IMR-90 (cell line): ENCODE measurements around the gene MFNG. TPM values are rescaled to one million over a fixed set of nuclear protein-coding genes. Genes with fewer than 3 reads are reported as not detected.

Experiments used
- ATAC-seq: fragments of 200-7000 bp; cut with Tn5 transposase; 2 replicates; pipeline ENCODE4 v1.9.1; 2020; ENCODE audit warnings: low read depth, mild to moderate bottlenecking, moderate library complexity
- BruUV-seq: library from RNA; stranded (reverse); fragments of 400-500 nt; replicated peaks from 2 replicates; lab custom pipeline; 2021; lab: Mats Ljungman, UMichigan
- CTCF ChIA-PET: fragments of 300-600 bp; formaldehyde crosslinking; extraction: SDS; loops from one replicate; lab custom pipeline; 2021; ENCODE audit warnings: antibody characterized with exemption; lab: Yijun Ruan, JAX
- POLR2A ChIA-PET: fragments of 300-600 bp; sonication (Branson Sonifier 250); formaldehyde crosslinking; loops from one replicate; lab custom pipeline; 2022; ENCODE audit warnings: antibody characterized with exemption; ENCODE audit not compliant: unreplicated experiment; lab: Charles Lee
- DNase-seq: peaks from one replicate; pipeline ENCODE4 v3.0.0; 2013
- H2AFZ ChIP-seq: replicated peaks from 2 replicates; pipeline ENCODE3; 2013; ENCODE audit warnings: low read length, mild to moderate bottlenecking; ENCODE audit not compliant: poor library complexity
- H2AK5ac ChIP-seq: 2 replicates; pipeline ENCODE4 v1.6.1; 2013; ENCODE audit warnings: low read depth, low read length, inconsistent platforms
- H2AK9ac ChIP-seq: replicated peaks from 2 replicates; pipeline ENCODE3; 2013; ENCODE audit warnings: mild to moderate bottlenecking, low read depth, low read length, moderate library complexity; ENCODE audit not compliant: poor library complexity
- H2BK120ac ChIP-seq: 2 replicates; pipeline ENCODE4 v1.6.1; 2013; ENCODE audit warnings: low read depth, low read length, inconsistent platforms
- H2BK15ac ChIP-seq: 3 replicates; pipeline ENCODE4 v1.6.1; 2013; ENCODE audit warnings: low read depth, low read length, inconsistent platforms
- H2BK20ac ChIP-seq: 2 replicates; pipeline ENCODE4 v1.6.1; 2013; ENCODE audit warnings: low read depth, mild to moderate bottlenecking, inconsistent platforms, low read length, moderate library complexity
- H2BK5ac ChIP-seq: 2 replicates; pipeline ENCODE4 v1.6.1; 2013; ENCODE audit warnings: mild to moderate bottlenecking, low read depth, low read length, inconsistent platforms; ENCODE audit not compliant: poor library complexity, severe bottlenecking
- H3K14ac ChIP-seq: replicated peaks from 2 replicates; pipeline ENCODE4 v1.6.1; 2013; ENCODE audit warnings: low read depth, low read length, inconsistent platforms
- H3K18ac ChIP-seq: 2 replicates; pipeline ENCODE4 v1.6.1; 2013; ENCODE audit warnings: low read depth, low read length, control low read depth
- H3K23ac ChIP-seq: 2 replicates; pipeline ENCODE4 v1.6.1; 2013; ENCODE audit warnings: low read depth, low read length, inconsistent platforms
- H3K27ac ChIP-seq: 2 replicates; pipeline ENCODE4 v1.5.1; 2013; ENCODE audit warnings: mild to moderate bottlenecking, control low read depth, low read length; ENCODE audit not compliant: insufficient read depth
- H3K27me3 ChIP-seq: 2 replicates; pipeline ENCODE4 v1.6.1; 2013; ENCODE audit warnings: low read length; ENCODE audit not compliant: control insufficient read depth, insufficient read depth
- H3K36me3 ChIP-seq: 2 replicates; pipeline ENCODE4 v1.6.1; 2013; ENCODE audit warnings: low read length, mixed read lengths; ENCODE audit not compliant: control insufficient read depth, insufficient read depth
- H3K4ac ChIP-seq: 2 replicates; pipeline ENCODE4 v1.6.1; 2013; ENCODE audit warnings: low read depth, low read length, inconsistent platforms
- H3K4me1 ChIP-seq: 2 replicates; pipeline ENCODE4 v1.6.1; 2013; ENCODE audit warnings: low read length, mixed read lengths; ENCODE audit not compliant: control insufficient read depth, insufficient read depth
- H3K4me2 ChIP-seq: 2 replicates; pipeline ENCODE4 v1.6.1; 2013; ENCODE audit warnings: low read depth, mild to moderate bottlenecking, control low read depth, low read length, moderate library complexity
- H3K4me3 ChIP-seq: 2 replicates; pipeline ENCODE4 v1.5.1; 2013; ENCODE audit warnings: low read depth, mild to moderate bottlenecking, control low read depth, low read length, moderate library complexity; ENCODE audit not compliant: insufficient read depth
- H3K56ac ChIP-seq: 2 replicates; pipeline ENCODE4 v1.6.1; 2013; ENCODE audit warnings: low read length, inconsistent platforms; ENCODE audit not compliant: insufficient read depth; ENCODE audit errors: extremely low read depth
- H3K79me1 ChIP-seq, 2 experiments: 2 replicates each; pipeline ENCODE4 v1.6.1; 2013; ENCODE audit warnings: low read length in 2 of 2, inconsistent platforms in 1 of 2, low read depth in 1 of 2
- H3K9ac ChIP-seq: 2 replicates; pipeline ENCODE4 v1.6.1; 2013; ENCODE audit warnings: low read depth, low read length, control low read depth
- H3K9me1 ChIP-seq: 2 replicates; pipeline ENCODE4 v1.6.1; 2013; ENCODE audit warnings: low read length, inconsistent platforms; ENCODE audit not compliant: insufficient read depth
- H3K9me3 ChIP-seq: 2 replicates; pipeline ENCODE4 v1.6.1; 2013; ENCODE audit warnings: low read length; ENCODE audit not compliant: control insufficient read depth, insufficient read depth
- H4K20me1 ChIP-seq: 2 replicates; pipeline ENCODE4 v1.6.1; 2013; ENCODE audit warnings: low read length, inconsistent platforms; ENCODE audit not compliant: insufficient read depth
- H4K5ac ChIP-seq: 2 replicates; pipeline ENCODE4 v1.6.1; 2013; ENCODE audit warnings: mild to moderate bottlenecking, low read depth, low read length, control low read depth
- H4K8ac ChIP-seq, 2 experiments: 2 replicates each; pipeline ENCODE4 v1.6.1; 2013; ENCODE audit warnings: low read depth in 2 of 2, low read length in 2 of 2, control low read depth in 1 of 2, inconsistent platforms in 1 of 2
- H4K91ac ChIP-seq: 2 replicates; pipeline ENCODE4 v1.6.1; 2013; ENCODE audit warnings: low read depth, low read length, inconsistent platforms; ENCODE audit not compliant: insufficient read depth
- BHLHE40 ChIP-seq: fragments of 150-350 bp; IDR thresholded peaks from 2 replicates; pipeline ENCODE4 v1.6.1; 2016; ENCODE audit warnings: mild to moderate bottlenecking, low read depth, low read length
- CEBPB ChIP-seq: IDR thresholded peaks from 2 replicates; pipeline ENCODE4 v1.6.1; 2012; ENCODE audit warnings: low read depth, low read length, improper control_type of control experiment
- CHD1 ChIP-seq: IDR thresholded peaks from 2 replicates; pipeline ENCODE4 v1.6.1; 2012; ENCODE audit warnings: low read depth, low read length, improper control_type of control experiment
- CTCF ChIP-seq: conservative IDR thresholded peaks from 2 replicates; pipeline ENCODE4 v1.5.1; 2012; ENCODE audit warnings: mild to moderate bottlenecking, low read depth, low read length, improper control_type of control experiment
- ELK1 ChIP-seq: fragments of 150-350 bp; IDR thresholded peaks from 2 replicates; pipeline ENCODE4 v1.6.1; 2016; ENCODE audit warnings: low read depth, mild to moderate bottlenecking, low read length, moderate library complexity, borderline replicate concordance
- FOS ChIP-seq: fragments of 150-350 bp; IDR thresholded peaks from 2 replicates; pipeline ENCODE4 v1.6.1; 2016; ENCODE audit warnings: low read depth, low read length
- MAFK ChIP-seq: IDR thresholded peaks from 2 replicates; pipeline ENCODE4 v1.6.1; 2012; ENCODE audit warnings: low read depth, low read length, improper control_type of control experiment
- MAZ ChIP-seq: IDR thresholded peaks from 2 replicates; pipeline ENCODE4 v1.6.1; 2012; ENCODE audit warnings: low read depth, mild to moderate bottlenecking, low read length, improper control_type of control experiment, moderate library complexity, borderline replicate concordance
- MXI1 ChIP-seq: IDR thresholded peaks from 2 replicates; pipeline ENCODE4 v1.6.1; 2012; ENCODE audit warnings: low read depth, mild to moderate bottlenecking, low read length, moderate library complexity, borderline replicate concordance
- NFE2L2 ChIP-seq: fragments of 150-350 bp; IDR thresholded peaks from 2 replicates; pipeline ENCODE4 v1.6.1; 2016; ENCODE audit warnings: low read depth, mild to moderate bottlenecking, low read length
- POLR2A ChIP-seq: IDR thresholded peaks from 2 replicates; pipeline ENCODE4 v1.6.1; 2012; ENCODE audit warnings: mild to moderate bottlenecking, low read depth, low read length
- RAD21 ChIP-seq: IDR thresholded peaks from 2 replicates; pipeline ENCODE4 v1.6.1; 2012; ENCODE audit warnings: low read length, improper control_type of control experiment
- RCOR1 ChIP-seq: IDR thresholded peaks from 2 replicates; pipeline ENCODE4 v1.6.1; 2012; ENCODE audit warnings: mild to moderate bottlenecking, low read length, improper control_type of control experiment; ENCODE audit not compliant: insufficient replicate concordance
- RFX5 ChIP-seq: IDR thresholded peaks from 2 replicates; pipeline ENCODE4 v1.8.0; 2012; ENCODE audit warnings: low read depth, mild to moderate bottlenecking, low read length, moderate library complexity
- SMC3 ChIP-seq: fragments of 150-350 bp; IDR thresholded peaks from 2 replicates; pipeline ENCODE4 v1.6.1; 2016; ENCODE audit warnings: low read depth, mild to moderate bottlenecking, antibody characterized with exemption, low read length, moderate library complexity
- USF2 ChIP-seq: fragments of 150-350 bp; IDR thresholded peaks from 2 replicates; pipeline ENCODE4 v1.6.1; 2017; ENCODE audit warnings: mild to moderate bottlenecking, antibody characterized with exemption, low read length, low read depth
- WGBS, 2 experiments: methylation state at CpG; one replicate each; pipeline versions ENCODE4 v1.1.5 to v1.1.7; 2013; ENCODE audit warnings: missing lambda C conversion rate in 2 of 2; ENCODE audit not compliant: insufficient read length in 1 of 2; ENCODE audit errors: extremely low coverage in 2 of 2; 5-methylcytosine and 5-hydroxymethylcytosine counted together
- dilution Hi-C: fragments of 300-500 bp; cut with HindIII; formaldehyde crosslinking; loops from one replicate; pipeline ENCODE4 v1.14.3; 2018; ENCODE audit warnings: low sequenced_read_pairs; ENCODE audit not compliant: unreplicated experiment
- in situ Hi-C: fragments of 300-500 bp; cut with MboI; formaldehyde crosslinking; loops from 3 replicates; pipeline ENCODE4 v1.14.3; 2019; ENCODE audit warnings: low sequenced_read_pairs, inconsistent platforms, mixed read lengths
- intact Hi-C: fragments of 100-400 bp; cut with micrococcal nuclease; formaldehyde crosslinking; loops from 2 replicates; pipeline ENCODE4 v1.10.0; 2022
- polyA plus RNA-seq, 3 experiments: library from polyadenylated mRNA; depleted of rRNA; stranded (reverse); fragments of >200 nt; gene quantifications; 2 replicates each; pipeline ENCODE4 v1.2.3, GENCODE V29; 2012; ENCODE audit warnings: low replicate concordance in 1 of 3
- total RNA-seq: library from RNA; depleted of rRNA; stranded (reverse); fragments of >200 nt; gene quantifications from 2 replicates; pipeline ENCODE4 v1.2.3, GENCODE V29; 2012

The MFNG gene
- total and polyA plus RNA-seq, 2 of the 4 experiments (the other 2 are of a cell fraction), result 0.15 TPM; not detected in 1

DNA sequence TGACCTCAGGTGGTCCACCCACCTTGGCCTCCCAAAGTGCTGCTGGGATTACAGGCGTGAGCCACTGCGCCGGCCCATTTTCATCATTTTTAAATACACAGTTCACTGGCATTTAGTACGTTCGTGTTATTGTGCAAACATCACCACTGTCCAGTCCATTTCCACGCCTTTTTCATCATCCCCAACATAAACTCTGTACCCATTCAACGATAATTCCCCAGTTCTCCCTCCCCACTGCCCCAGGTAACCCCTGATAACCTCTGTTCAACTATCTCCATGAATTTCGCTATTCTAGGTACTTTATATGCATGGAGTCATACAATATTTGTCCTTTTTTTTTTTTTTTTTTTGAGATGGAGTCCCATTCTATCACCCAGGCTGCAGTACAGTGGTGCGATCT, 40.7 kb downstream of the MFNG start:
- no peak overlapping the region for H3K27ac ChIP-seq
- no peaks in the 10 kb centered on the region for H3K9me1 ChIP-seq
- H3K4me3 ChIP-seq, result no peak overlapping the region
- no peak overlapping the region for H4K91ac ChIP-seq
- WGBS, 2 experiments, result 82% methylated on average over 5 of the region's 9 CpGs; no CpG with 5 or more reads in 1 of the 2 experiments
- H3K9ac ChIP-seq, result no peak overlapping the region
- no peak overlapping the region for H2BK5ac ChIP-seq
- no peaks in the 10 kb centered on the region for H3K4me1 ChIP-seq
- dilution Hi-C loops, result no loop called here
- DNase-seq, result no peak
- no peaks in the 10 kb centered on the region for H3K79me1 ChIP-seq
- H4K8ac ChIP-seq, result no peak overlapping the region
- TF ChIP-seq CHD1, result no peak
- no peak for TF ChIP-seq USF2
- TF ChIP-seq MAFK, result no peak
- no peak for TF ChIP-seq MAZ
- no peak for TF ChIP-seq POLR2A
- TF ChIP-seq FOS, result no peak
- TF ChIP-seq SMC3, result no peak
- no peak for TF ChIP-seq CTCF
- TF ChIP-seq ELK1, result no peak
- TF ChIP-seq BHLHE40, result no peak
- no peak for TF ChIP-seq MXI1
- no peak for TF ChIP-seq RAD21
- no peak for TF ChIP-seq CEBPB
- TF ChIP-seq NFE2L2, result no peak
- no peak for TF ChIP-seq RFX5
- no peak for TF ChIP-seq RCOR1
- no peak for ATAC-seq
- H3K23ac ChIP-seq, result no peak overlapping the region
- H3K18ac ChIP-seq, result no peak overlapping the region
- H2AK9ac ChIP-seq, result no peak overlapping the region
- no peak overlapping the region for H2BK20ac ChIP-seq
- H3K27me3 ChIP-seq, result no peaks in the 10 kb centered on the region
- ChIA-PET CTCF (no interaction called here), POLR2A (no interaction called here)
- no peak overlapping the region for H3K4ac ChIP-seq
- no peak overlapping the region for H3K14ac ChIP-seq
- H4K5ac ChIP-seq, result no peak overlapping the region
- no TSS peak for BruUV-seq
- in situ Hi-C loops, result no loop called here
- no peak overlapping the region for H2BK15ac ChIP-seq
- peaks cover 9% of the 10 kb centered on the region for H3K9me3 ChIP-seq
- no peak overlapping the region for H2BK120ac ChIP-seq
- no peaks in the 10 kb centered on the region for H3K36me3 ChIP-seq
- intact Hi-C loops, result no loop called here
- no peak overlapping the region for H2AFZ ChIP-seq
- H2AK5ac ChIP-seq, result no peak overlapping the region
- no peak overlapping the region for H3K4me2 ChIP-seq
- H4K20me1 ChIP-seq, result no peaks in the 10 kb centered on the region
- no peak overlapping the region for H3K56ac ChIP-seq
